T-cell (primary cell): ENCODE measurements around the gene UBE2D4. TPM values are rescaled to one million over a fixed set of nuclear protein-coding genes. Genes with fewer than 3 reads are reported as not detected.
"Not testable (repeated sequence)": the region's sequence is repeated elsewhere in the genome, so short reads cannot be mapped to it uniquely, and the experiment has no call there.

Source experiments
- ATAC-seq, 4 experiments: fragments of 200-7000 bp in 3 of 4; fragments of 150-1000 bp in 1 of 4; cut with Tn5 transposase; replicated peaks in 1 of 4; 1 replicate in 3 of 4; 2 replicates in 1 of 4; pipeline ENCODE4 v1.10.0; 2021; ENCODE audit warnings: moderate library complexity in 3 of 4, mild to moderate bottlenecking in 2 of 4, moderate number of reproducible peaks in 1 of 4
- CTCF ChIA-PET, 2 donors: fragments of 300-600 bp; sonication (Branson Sonifier 250); formaldehyde crosslinking; loops; one replicate each; lab custom pipeline; 2022; ENCODE audit warnings: antibody characterized with exemption in 2 of 2; lab: Charles Lee
- POLR2A ChIA-PET, 2 donors: fragments of 300-600 bp; sonication (Branson Sonifier 250); formaldehyde crosslinking; loops; one replicate each; lab custom pipeline; 2022; ENCODE audit warnings: antibody characterized with exemption in 2 of 2; lab: Charles Lee
- DNase-seq, 35 experiments: peaks; one replicate each; pipeline versions ENCODE4 v3.0.0 to v3.0.0-alpha.2; 2013 to 2023
- H3K27ac ChIP-seq: one replicate; pipeline ENCODE4 v1.5.1; 2013; ENCODE audit warnings: low read length
- H3K27me3 ChIP-seq, 2 experiments: replicated peaks in 1 of 2; 1 replicate in 1 of 2; 2 replicates in 1 of 2; pipeline versions ENCODE4 v1.6.1 to v1.7.0; 2013; ENCODE audit warnings: low read length in 1 of 2, mixed read lengths in 1 of 2; ENCODE audit not compliant: control insufficient read depth in 2 of 2, insufficient read depth in 2 of 2; ENCODE audit errors: extremely low read depth in 1 of 2
- H3K36me3 ChIP-seq, 2 donors: 1 replicate in 1 of 2; 2 replicates in 1 of 2; pipeline versions ENCODE4 v1.6.1 to v1.7.0; 2013; ENCODE audit warnings: low read length in 1 of 2; ENCODE audit not compliant: control insufficient read depth in 2 of 2, insufficient read depth in 1 of 2; ENCODE audit errors: extremely low read depth in 1 of 2
- H3K4me1 ChIP-seq, 2 experiments: 1 replicate in 1 of 2; 2 replicates in 1 of 2; pipeline versions ENCODE4 v1.6.1 to v1.7.0; 2013; ENCODE audit warnings: low read length in 2 of 2, mixed read lengths in 1 of 2; ENCODE audit not compliant: insufficient read depth in 2 of 2, control insufficient read depth in 1 of 2; ENCODE audit errors: extremely low read depth in 1 of 2
- H3K4me3 ChIP-seq, 2 donors: 1 replicate in 1 of 2; 2 replicates in 1 of 2; pipeline versions ENCODE4 v1.5.1 to v1.7.0; 2013; ENCODE audit warnings: mild to moderate bottlenecking in 2 of 2, low read length in 1 of 2, moderate library complexity in 1 of 2; ENCODE audit not compliant: control insufficient read depth in 1 of 2; ENCODE audit errors: extremely low read depth in 1 of 2
- H3K9me3 ChIP-seq: 2 replicates; pipeline ENCODE4 v1.7.0; 2013
- H3K27ac Mint-ChIP-seq, 2 donors: one replicate each; pipeline ENCODE4 v1.8.0; 2020 to 2021; ENCODE audit warnings: mild to moderate bottlenecking in 2 of 2, mixed read lengths in 2 of 2
- H3K27me3 Mint-ChIP-seq, 2 donors: one replicate each; pipeline ENCODE4 v1.8.0; 2021 to 2022; ENCODE audit warnings: mixed read lengths in 2 of 2
- H3K36me3 Mint-ChIP-seq: one replicate; pipeline ENCODE4 v1.8.0; 2021; ENCODE audit warnings: mixed read lengths
- H3K4me1 Mint-ChIP-seq, 3 donors: one replicate each; pipeline ENCODE4 v1.8.0; 2020 to 2022; ENCODE audit warnings: mixed read lengths in 3 of 3, mild to moderate bottlenecking in 1 of 3
- H3K4me3 Mint-ChIP-seq, 3 donors: one replicate each; pipeline ENCODE4 v1.8.0; 2020 to 2022; ENCODE audit warnings: mild to moderate bottlenecking in 3 of 3, mixed read lengths in 3 of 3, moderate library complexity in 3 of 3
- H3K9me3 Mint-ChIP-seq, 3 donors: one replicate each; pipeline ENCODE4 v1.8.0; 2020 to 2022; ENCODE audit warnings: mixed read lengths in 3 of 3
- WGBS: methylation state at CpG from one replicate; pipeline ENCODE4 v1.1.5; 2013; ENCODE audit warnings: missing lambda C conversion rate; ENCODE audit not compliant: insufficient coverage; 5-methylcytosine and 5-hydroxymethylcytosine counted together
- total RNA-seq, 35 experiments: library from RNA in 6 of 35; stranded (reverse) in 6 of 35; fragments of 120-200 nt in 1 of 35; gene quantifications; one replicate each; pipeline versions ENCODE4 v1.2.1 to v1.2.4 and lab custom pipeline; 2013 to 2026

Gene UBE2D4
- total RNA-seq, 5 donors from 2014 or later (not counting 1 experiment from before 2014, with no cell fraction given), result 6.7 to 12.8 (median 10.4) TPM

DNA sequence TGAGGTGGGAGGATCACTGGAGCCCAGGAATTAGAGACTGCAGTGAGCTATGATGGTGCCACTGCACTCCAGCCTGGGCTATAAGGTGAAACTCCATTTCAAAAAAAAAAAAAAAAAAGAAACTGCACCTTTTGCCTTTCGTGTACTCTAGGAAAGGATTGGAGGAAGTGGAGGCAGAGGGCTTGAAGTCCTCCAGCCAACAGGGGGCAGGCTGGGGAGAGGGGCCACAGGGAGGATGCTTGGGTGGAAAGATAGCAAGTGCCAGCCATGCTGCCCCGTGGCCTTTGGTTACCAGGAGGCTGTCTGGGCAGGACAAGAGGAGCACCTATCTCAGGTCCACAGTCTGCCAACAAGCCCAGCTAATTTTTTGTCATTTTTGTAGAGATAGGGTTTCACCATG lies 57.5 kb downstream of the UBE2D4 start:
- not testable (repeated sequence) for H3K27ac Mint-ChIP-seq

GRCh38 chr7:43985904-43986864 lies 59.9 kb downstream of the UBE2D4 start:
- POLR2A ChIA-PET, result interaction anchor here in 1 of 2 donors (0.6 kb wide), 1 partner anchor 10 kb away, joined by 3 read pairs; no protein-coding TSS in a partner anchor
- WGBS, result 4% methylated on average over 4 of the region's 33 CpGs
- DNase-seq (peak; percentile 17 to 90 (median 74)), ATAC-seq (peak; percentile 71 to 84 (median 80))
- H3K4me3 ChIP-seq, H3K36me3 Mint-ChIP-seq, H3K9me3 Mint-ChIP-seq, H3K27me3 Mint-ChIP-seq, H3K4me1 Mint-ChIP-seq, H3K27me3 ChIP-seq, H3K4me1 ChIP-seq, CTCF ChIA-PET, H3K27ac ChIP-seq, H3K36me3 ChIP-seq, H3K27ac Mint-ChIP-seq, H3K9me3 ChIP-seq: not testable (repeated sequence)
- peak overlapping the region in 2 of 3 donors; percentile 40 to 45 for H3K4me3 Mint-ChIP-seq

More for the DNA sequence above, 57.5 kb downstream of the UBE2D4 start:
- H3K27me3 Mint-ChIP-seq, H3K27ac ChIP-seq, H3K36me3 Mint-ChIP-seq, H3K4me3 ChIP-seq, H3K27me3 ChIP-seq, ATAC-seq, CTCF ChIA-PET, H3K36me3 ChIP-seq, H3K4me1 Mint-ChIP-seq, H3K4me3 Mint-ChIP-seq, H3K4me1 ChIP-seq, DNase-seq, H3K9me3 ChIP-seq, H3K9me3 Mint-ChIP-seq: not testable (repeated sequence)
- no CpG with 5 or more reads among the region's 2 CpGs for WGBS
- POLR2A ChIA-PET, result interaction anchor here in 1 of 2 donors (0.7 kb wide), 1 partner anchor 586 kb away, joined by 5 read pairs; no protein-coding TSS in a partner anchor

GRCh38 chr7:43987476-43987875 lies 61.2 kb downstream of the UBE2D4 start:
- H3K27me3 ChIP-seq, H3K4me1 ChIP-seq, H3K4me3 ChIP-seq, H3K27ac Mint-ChIP-seq, H3K27me3 Mint-ChIP-seq, ATAC-seq, H3K36me3 Mint-ChIP-seq, H3K4me1 Mint-ChIP-seq, CTCF ChIA-PET, POLR2A ChIA-PET, H3K36me3 ChIP-seq, H3K9me3 ChIP-seq, DNase-seq, H3K4me3 Mint-ChIP-seq, H3K27ac ChIP-seq, H3K9me3 Mint-ChIP-seq: not testable (repeated sequence)
- WGBS, result no CpG with 5 or more reads among the region's 9 CpGs

DNA sequence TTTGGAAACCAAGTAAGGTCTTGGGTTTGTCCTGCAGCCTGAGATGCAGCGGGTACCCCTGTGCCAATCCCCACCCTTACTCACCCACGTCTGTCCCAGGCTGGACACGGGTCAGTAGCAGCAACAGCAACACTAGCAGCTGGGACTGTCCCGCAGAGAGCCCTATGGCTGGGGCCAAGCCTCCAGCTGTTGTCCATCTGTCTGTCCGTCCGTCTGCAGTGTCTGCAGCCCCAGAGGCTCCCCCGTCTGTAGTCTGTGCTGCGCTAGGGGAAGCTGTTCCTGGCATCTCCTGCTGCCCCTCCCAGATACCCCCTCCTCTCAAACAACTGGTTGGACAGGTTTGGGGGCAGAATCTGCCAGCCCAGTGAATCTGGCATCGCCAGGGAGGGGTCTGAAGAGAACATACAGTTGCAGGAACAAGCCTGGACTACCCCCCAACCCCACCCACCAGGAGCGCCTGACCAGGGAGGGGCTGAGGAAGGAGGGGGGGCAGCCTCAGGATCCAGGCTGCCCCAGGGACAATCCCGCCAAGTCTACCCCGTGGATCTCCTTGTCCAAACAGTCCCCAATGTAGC lies 63.9 kb downstream of the UBE2D4 start:
- H3K4me1 ChIP-seq, DNase-seq, H3K36me3 ChIP-seq, H3K27ac ChIP-seq, H3K4me1 Mint-ChIP-seq, H3K27me3 Mint-ChIP-seq, H3K4me3 Mint-ChIP-seq, H3K9me3 ChIP-seq, H3K36me3 Mint-ChIP-seq, H3K27me3 ChIP-seq, ATAC-seq, H3K27ac Mint-ChIP-seq, H3K4me3 ChIP-seq, CTCF ChIA-PET, POLR2A ChIA-PET, H3K9me3 Mint-ChIP-seq: not testable (repeated sequence)
- 90% methylated on average over 6 of the region's 12 CpGs for WGBS

DNA sequence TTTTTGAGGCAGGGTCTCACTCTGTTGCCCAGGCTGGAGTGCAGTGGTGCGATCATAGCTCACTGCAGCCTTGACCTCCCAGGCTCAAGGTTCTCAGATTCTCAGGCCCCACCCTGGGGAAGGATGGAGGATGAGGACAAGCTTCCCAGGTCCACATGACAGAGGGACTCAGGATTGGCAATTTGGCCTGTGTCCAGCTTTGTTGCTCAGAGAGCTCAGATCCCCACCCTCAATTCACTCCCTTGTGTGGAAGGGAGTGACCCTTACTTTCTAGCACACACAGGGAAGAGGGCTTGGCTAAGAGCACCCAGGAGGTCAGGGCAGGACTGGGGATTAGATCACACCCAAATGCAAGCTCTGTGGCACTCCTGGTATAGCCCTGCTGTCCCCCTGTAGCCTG lies 64.6 kb downstream of the UBE2D4 start:
- H3K36me3 Mint-ChIP-seq, H3K9me3 Mint-ChIP-seq, H3K4me3 Mint-ChIP-seq, H3K4me1 ChIP-seq, H3K4me1 Mint-ChIP-seq, H3K4me3 ChIP-seq, H3K27ac ChIP-seq, H3K9me3 ChIP-seq, DNase-seq, H3K27ac Mint-ChIP-seq, H3K27me3 ChIP-seq, ATAC-seq, CTCF ChIA-PET, H3K27me3 Mint-ChIP-seq, POLR2A ChIA-PET, H3K36me3 ChIP-seq: not testable (repeated sequence)
- no CpG with 5 or more reads among the region's 1 CpG for WGBS

GRCh38 chr7:43992896-43993295 lies 66.7 kb downstream of the UBE2D4 start:
- ATAC-seq, H3K4me3 Mint-ChIP-seq: not testable (repeated sequence)

More at GRCh38 chr7:43992896-43993295, 66.7 kb downstream of the UBE2D4 start:
- H3K27ac Mint-ChIP-seq, H3K36me3 Mint-ChIP-seq, H3K27me3 Mint-ChIP-seq, H3K27ac ChIP-seq, H3K4me3 ChIP-seq, DNase-seq, POLR2A ChIA-PET, H3K9me3 Mint-ChIP-seq, H3K4me1 ChIP-seq, H3K4me1 Mint-ChIP-seq, H3K9me3 ChIP-seq, H3K36me3 ChIP-seq, CTCF ChIA-PET, H3K27me3 ChIP-seq: not testable (repeated sequence)
- no CpG with 5 or more reads among the region's 7 CpGs for WGBS
